PC-9 (cell line): ENCODE data around the gene NOC4L.

Experiments used
- CTCF ChIP-seq: fragments of 200-600 bp; sonication (generic); conservative IDR thresholded peaks from 2 replicates; pipeline ENCODE4 v1.6.1; 2017; ENCODE audit warnings: mixed run types, antibody characterized with exemption, mild to moderate bottlenecking, moderate library complexity
- EZH2 ChIP-seq: fragments of 200-600 bp; sonication (generic); IDR thresholded peaks from 2 replicates; pipeline ENCODE4 v1.8.0; 2017; ENCODE audit warnings: antibody characterized with exemption, low read depth

- TF ChIP-seq CTCF: no peak
- TF ChIP-seq EZH2: no peak
Measured at GRCh38 chr12:132165584-132165983, 21.3 kb downstream of the NOC4L start.
